CD4-positive, alpha-beta T cell (primary cell): ENCODE data around the gene DACT2. TPM values are rescaled to one million over a fixed set of nuclear protein-coding genes. Genes with fewer than 3 reads are reported as not detected.

Experiments
- ATAC-seq: fragments of 200-7000 bp; cut with Tn5 transposase; one replicate; pipeline ENCODE4 v1.10.0; 2022; ENCODE audit warnings: mild to moderate bottlenecking; ENCODE audit not compliant: poor library complexity
- CTCF ChIA-PET: fragments of 350-600 bp; sonication (Branson Sonifier 250); formaldehyde crosslinking; loops from one replicate; lab custom pipeline; 2021; ENCODE audit warnings: antibody characterized with exemption, inconsistent platforms; lab: Charles Lee
- POLR2A ChIA-PET: fragments of 350-600 bp; sonication (Branson Sonifier 250); formaldehyde crosslinking; loops from one replicate; lab custom pipeline; 2021; ENCODE audit warnings: antibody characterized with exemption, inconsistent platforms; lab: Charles Lee
- DNase-seq, 14 experiments: peaks; one replicate each; pipeline ENCODE4 v3.0.0-alpha.2; 2013 to 2020; ENCODE audit warnings: mixed read lengths in 2 of 14
- H3K27ac ChIP-seq, 2 donors: one replicate each; pipeline versions ENCODE4 v1.5.1 to v1.7.0; 2013; ENCODE audit warnings: low read length in 2 of 2, low read depth in 1 of 2, mild to moderate bottlenecking in 1 of 2
- H3K27me3 ChIP-seq, 2 experiments: 1 replicate in 1 of 2; 2 replicates in 1 of 2; pipeline versions ENCODE4 v1.6.1 to v1.7.0; 2013; ENCODE audit warnings: low read length in 2 of 2, control low read depth in 1 of 2, mild to moderate bottlenecking in 1 of 2, moderate library complexity in 1 of 2; ENCODE audit not compliant: insufficient read depth in 2 of 2, control insufficient read depth in 1 of 2
- H3K36me3 ChIP-seq: one replicate; pipeline ENCODE4 v1.6.1; 2013; ENCODE audit warnings: low read length, control low read depth; ENCODE audit not compliant: insufficient read depth
- H3K4me1 ChIP-seq: one replicate; pipeline ENCODE4 v1.6.1; 2013; ENCODE audit warnings: low read length, control low read depth; ENCODE audit not compliant: insufficient read depth
- H3K4me3 ChIP-seq: one replicate; pipeline ENCODE4 v1.5.1; 2013; ENCODE audit warnings: mild to moderate bottlenecking, low read length, moderate library complexity
- H3K9me3 ChIP-seq, 2 experiments: 1 replicate in 1 of 2; 2 replicates in 1 of 2; pipeline versions ENCODE4 v1.6.1 to v1.7.0; 2013; ENCODE audit warnings: low read length in 2 of 2, mild to moderate bottlenecking in 2 of 2, control low read depth in 1 of 2, moderate library complexity in 1 of 2; ENCODE audit not compliant: control insufficient read depth in 1 of 2, insufficient read depth in 1 of 2
- H3K27ac Mint-ChIP-seq: one replicate; pipeline ENCODE4 v1.8.0; 2020; ENCODE audit warnings: mixed read lengths
- H3K27me3 Mint-ChIP-seq: one replicate; pipeline ENCODE4 v1.8.0; 2021; ENCODE audit warnings: mixed read lengths
- H3K36me3 Mint-ChIP-seq: one replicate; pipeline ENCODE4 v1.8.0; 2021; ENCODE audit warnings: low read depth, mixed read lengths
- H3K4me1 Mint-ChIP-seq: one replicate; pipeline ENCODE4 v1.8.0; 2021; ENCODE audit warnings: low read depth, mixed read lengths
- H3K4me3 Mint-ChIP-seq: one replicate; pipeline ENCODE4 v1.8.0; 2020; ENCODE audit warnings: mild to moderate bottlenecking, mixed read lengths
- H3K9me3 Mint-ChIP-seq: one replicate; pipeline ENCODE4 v1.8.0; 2020; ENCODE audit warnings: mixed read lengths
- intact Hi-C, 2 experiments: fragments of 100-400 bp; cut with DNase I in 1 of 2; cut with micrococcal nuclease in 1 of 2; formaldehyde crosslinking; loops; one replicate each; pipeline versions ENCODE4 v1.15.1 to v1.9.0; 2023 to 2025; cut with DNase I, micrococcal nuclease
- total RNA-seq, 174 experiments: library from RNA in 2 of 174; stranded (reverse) in 2 of 174; gene quantifications; one replicate each; pipeline ENCODE4 v1.2.3 and lab custom pipeline; 2021 to 2026
- TF ChIP-seq, protein P1 (sequence below): fragments of 200-600 bp; IDR thresholded peaks from one replicate; pipeline ENCODE4 v1.8.0; 2022; ENCODE audit warnings: antibody characterized with exemption, mild to moderate bottlenecking

Gene DACT2
- total RNA-seq, 2 experiments from 2014 or later: not detected

- no peak for ATAC-seq
- Histone ChIP-seq H3K27me3 (peaks cover 0 to 10% of the 10 kb centered on the region in 2 experiments), H3K4me1 (no peaks in the 10 kb centered on the region), H3K4me3 (no peak overlapping the region), H3K27ac (no peak overlapping the region), H3K9me3 (peaks cover 0 to 21% of the 10 kb centered on the region in 2 experiments), H3K36me3 (no peaks in the 10 kb centered on the region)
- no peak for DNase-seq
- Mint-ChIP-seq H3K27me3 (peaks cover 24% of the 10 kb centered on the region), H3K4me3 (no peak overlapping the region), H3K36me3 (no peaks in the 10 kb centered on the region), H3K4me1 (no peaks in the 10 kb centered on the region), H3K9me3 (no peaks in the 10 kb centered on the region), H3K27ac (no peak overlapping the region)
- CTCF ChIA-PET: no interaction called here
- POLR2A ChIA-PET: no interaction called here
- intact Hi-C loops: no loop called here
- TF ChIP-seq, protein P1, sequence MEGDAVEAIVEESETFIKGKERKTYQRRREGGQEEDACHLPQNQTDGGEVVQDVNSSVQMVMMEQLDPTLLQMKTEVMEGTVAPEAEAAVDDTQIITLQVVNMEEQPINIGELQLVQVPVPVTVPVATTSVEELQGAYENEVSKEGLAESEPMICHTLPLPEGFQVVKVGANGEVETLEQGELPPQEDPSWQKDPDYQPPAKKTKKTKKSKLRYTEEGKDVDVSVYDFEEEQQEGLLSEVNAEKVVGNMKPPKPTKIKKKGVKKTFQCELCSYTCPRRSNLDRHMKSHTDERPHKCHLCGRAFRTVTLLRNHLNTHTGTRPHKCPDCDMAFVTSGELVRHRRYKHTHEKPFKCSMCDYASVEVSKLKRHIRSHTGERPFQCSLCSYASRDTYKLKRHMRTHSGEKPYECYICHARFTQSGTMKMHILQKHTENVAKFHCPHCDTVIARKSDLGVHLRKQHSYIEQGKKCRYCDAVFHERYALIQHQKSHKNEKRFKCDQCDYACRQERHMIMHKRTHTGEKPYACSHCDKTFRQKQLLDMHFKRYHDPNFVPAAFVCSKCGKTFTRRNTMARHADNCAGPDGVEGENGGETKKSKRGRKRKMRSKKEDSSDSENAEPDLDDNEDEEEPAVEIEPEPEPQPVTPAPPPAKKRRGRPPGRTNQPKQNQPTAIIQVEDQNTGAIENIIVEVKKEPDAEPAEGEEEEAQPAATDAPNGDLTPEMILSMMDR: no peak
Measured at GRCh38 chr6:168309997-168310396, 9.6 kb downstream of the DACT2 start.

DNA sequence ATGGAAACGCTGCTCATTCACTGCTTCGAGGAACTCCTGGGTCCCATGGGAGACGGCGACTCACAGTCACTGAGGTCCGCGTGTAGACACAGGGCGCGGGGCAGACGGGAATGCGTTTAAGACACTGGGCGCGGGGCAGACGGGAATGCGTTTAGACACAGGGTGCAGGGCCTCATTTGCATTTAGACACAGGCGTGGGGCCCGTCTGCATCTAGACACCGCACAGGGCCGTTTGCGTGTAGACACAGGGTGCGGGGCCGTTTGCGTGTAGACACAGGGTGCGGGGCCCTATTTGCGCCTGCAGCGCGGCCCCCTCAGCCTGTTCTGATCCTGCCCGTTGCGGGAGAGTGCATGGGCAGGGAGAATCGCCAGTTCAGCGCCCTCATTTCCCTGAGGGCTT lies 10.4 kb downstream of the DACT2 start:
- H3K4me1 Mint-ChIP-seq: no peaks in the 10 kb centered on the region
- ChIA-PET POLR2A (no interaction called here), CTCF (no interaction called here)
- H3K9me3 ChIP-seq: peaks cover 0 to 21% of the 10 kb centered on the region in 2 experiments
- H3K4me3 ChIP-seq: no peak overlapping the region
- H3K4me1 ChIP-seq: no peaks in the 10 kb centered on the region
- peaks cover 16% of the 10 kb centered on the region for H3K27me3 Mint-ChIP-seq
- no peak for ATAC-seq
- no peaks in the 10 kb centered on the region for H3K36me3 ChIP-seq
- no peak for DNase-seq
- H3K9me3 Mint-ChIP-seq: no peaks in the 10 kb centered on the region
- no peak overlapping the region for H3K27ac ChIP-seq
- no peaks in the 10 kb centered on the region for H3K36me3 Mint-ChIP-seq
- intact Hi-C loops: no loop called here
- H3K27me3 ChIP-seq: peaks cover 0 to 10% of the 10 kb centered on the region in 2 experiments
- H3K27ac Mint-ChIP-seq: no peak overlapping the region
- H3K4me3 Mint-ChIP-seq: no peak overlapping the region
- TF ChIP-seq, protein P1: no peak

GRCh38 chr6:168308390-168309144 lies 11.0 kb downstream of the DACT2 start:
- intact Hi-C loops: no loop called here
- ChIA-PET CTCF (no interaction called here), POLR2A (no interaction called here)
- H3K4me3 Mint-ChIP-seq: no peak overlapping the region
- ATAC-seq: no peak
- H3K9me3 Mint-ChIP-seq: no peaks in the 10 kb centered on the region
- Histone ChIP-seq H3K4me3 (no peak overlapping the region), H3K27ac (no peak overlapping the region), H3K4me1 (no peaks in the 10 kb centered on the region), H3K27me3 (peaks cover 2 to 4% of the 10 kb centered on the region in 2 experiments), H3K36me3 (no peaks in the 10 kb centered on the region), H3K9me3 (peaks cover 0 to 21% of the 10 kb centered on the region in 2 experiments)
- TF ChIP-seq, protein P1: no peak
- H3K4me1 Mint-ChIP-seq: no peaks in the 10 kb centered on the region
- H3K36me3 Mint-ChIP-seq: no peaks in the 10 kb centered on the region
- DNase-seq: no peak
- no peak overlapping the region for H3K27ac Mint-ChIP-seq
- H3K27me3 Mint-ChIP-seq: peaks cover 10% of the 10 kb centered on the region
